Lower leg skin (tissue), 3 donors: Measurements from ENCODE around the gene ATOSA.

Source experiments
- CTCF ChIP-seq, 3 donors: fragments of 450-650 bp; IDR thresholded peaks; one replicate each; pipeline ENCODE4 v1.5.1; 2016; ENCODE audit warnings: antibody characterized with exemption in 3 of 3, mild to moderate bottlenecking in 3 of 3, moderate library complexity in 2 of 3
- POLR2A ChIP-seq, 2 donors: fragments of 450-650 bp; IDR thresholded peaks; one replicate each; pipeline ENCODE4 v1.6.1; 2016 to 2017; ENCODE audit warnings: antibody characterized with exemption in 2 of 2, mild to moderate bottlenecking in 1 of 2, moderate library complexity in 1 of 2

GRCh38 chr15:52717924-52718323 is 38.7 kb upstream of the ATOSA start:
- TF ChIP-seq POLR2A (IDR thresholded peaks at IDR 0.05) = no peak
- TF ChIP-seq CTCF (IDR thresholded peaks at IDR 0.05) = no peak
